GM12873 (cell line): ENCODE results near the gene GCG.

Experiments used
- CTCF ChIP-seq: IDR thresholded peaks from 2 replicates; pipeline ENCODE4 v1.5.1; 2012; ENCODE audit warnings: low read depth, mild to moderate bottlenecking, moderate library complexity, low read length, control low read depth; ENCODE audit not compliant: insufficient read depth; ENCODE audit errors: missing control alignments

Gene GCG

GRCh38 chr2:162185541-162186232, 33.6 kb upstream of the GCG start:
- no peak for TF ChIP-seq CTCF

- TF ChIP-seq CTCF = no peak
These were observed 32.9 kb upstream of the GCG start for GRCh38 chr2:162184821-162185450.

GRCh38 chr2:162184359-162184758, 32.3 kb upstream of the GCG start:
- TF ChIP-seq CTCF = no peak

- TF ChIP-seq CTCF = no peak
These were observed 30.3 kb upstream of the GCG start for GRCh38 chr2:162182395-162182794.

- no peak for TF ChIP-seq CTCF
These were observed 25.3 kb upstream of the GCG start for GRCh38 chr2:162177301-162177700.

- no peak for TF ChIP-seq CTCF
These were observed 23.7 kb upstream of the GCG start for GRCh38 chr2:162175714-162176113.

- no peak for TF ChIP-seq CTCF
These were observed 22.7 kb upstream of the GCG start for GRCh38 chr2:162174746-162175145.
